Liver (tissue), 9 donors: ENCODE measurements around the gene XRRA1. TPM values are rescaled to one million over a fixed set of nuclear protein-coding genes. Genes with fewer than 3 reads are reported as not detected.

Experiments used
- DNase-seq: peaks from one replicate; pipeline ENCODE4 v3.0.0-alpha.2; 2017; ENCODE audit warnings: low spot score
- H3K27ac ChIP-seq, 2 donors: one replicate each; pipeline ENCODE4 v1.7.0; 2013; ENCODE audit warnings: inconsistent platforms in 2 of 2, low read length in 2 of 2, control low read depth in 1 of 2, low read depth in 1 of 2, mild to moderate bottlenecking in 1 of 2
- H3K27me3 ChIP-seq, 4 donors: one replicate each; pipeline versions ENCODE4 v1.6.1 to v1.7.0; 2013; ENCODE audit warnings: low read length in 3 of 4, inconsistent platforms in 1 of 4, mild to moderate bottlenecking in 1 of 4, moderate library complexity in 1 of 4; ENCODE audit not compliant: control insufficient read depth in 4 of 4, insufficient read depth in 4 of 4
- H3K36me3 ChIP-seq, 4 donors: one replicate each; pipeline versions ENCODE4 v1.6.1 to v1.7.0; 2013; ENCODE audit warnings: low read length in 3 of 4, mild to moderate bottlenecking in 3 of 4, low read depth in 1 of 4, moderate library complexity in 1 of 4; ENCODE audit not compliant: control insufficient read depth in 4 of 4, insufficient read depth in 3 of 4
- H3K4me1 ChIP-seq, 4 donors: one replicate each; pipeline versions ENCODE4 v1.6.1 to v1.7.0; 2013; ENCODE audit warnings: low read length in 3 of 4, mild to moderate bottlenecking in 3 of 4, moderate library complexity in 1 of 4; ENCODE audit not compliant: control insufficient read depth in 4 of 4, insufficient read depth in 4 of 4
- H3K4me3 ChIP-seq, 3 donors: one replicate each; pipeline versions ENCODE4 v1.6.1 to v1.7.0; 2013; ENCODE audit warnings: low read length in 3 of 3, control low read depth in 1 of 3, low read depth in 1 of 3, mild to moderate bottlenecking in 1 of 3
- H3K9ac ChIP-seq, 2 donors: one replicate each; pipeline ENCODE4 v1.7.0; 2013; ENCODE audit warnings: low read length in 2 of 2, mild to moderate bottlenecking in 2 of 2, moderate library complexity in 2 of 2, control low read depth in 1 of 2, low read depth in 1 of 2
- H3K9me3 ChIP-seq, 4 donors: one replicate each; pipeline versions ENCODE4 v1.6.1 to v1.7.0; 2013; ENCODE audit warnings: low read length in 3 of 4; ENCODE audit not compliant: control insufficient read depth in 4 of 4
- FOXA2 ChIP-seq: IDR thresholded peaks from 2 replicates; pipeline ENCODE4 v1.6.1; 2016; ENCODE audit warnings: antibody characterized with exemption
- GABPA ChIP-seq, 2 donors: IDR thresholded peaks in 1 of 2; conservative IDR thresholded peaks in 1 of 2; 2 replicates each; pipeline ENCODE4 v1.6.1; 2016; ENCODE audit warnings: antibody characterized with exemption in 2 of 2, mild to moderate bottlenecking in 1 of 2, moderate library complexity in 1 of 2
- HNF4A ChIP-seq, 2 donors: conservative IDR thresholded peaks; 2 replicates each; pipeline ENCODE4 v1.6.1; 2016; ENCODE audit warnings: antibody characterized with exemption in 2 of 2, mild to moderate bottlenecking in 2 of 2
- HNF4G ChIP-seq: IDR thresholded peaks from 2 replicates; pipeline ENCODE4 v1.6.1; 2016; ENCODE audit warnings: antibody characterized with exemption
- JUND ChIP-seq, 2 donors: IDR thresholded peaks; 2 replicates each; pipeline ENCODE4 v1.6.1; 2016; ENCODE audit warnings: antibody characterized with exemption in 2 of 2
- NR2F2 ChIP-seq: IDR thresholded peaks from 2 replicates; pipeline ENCODE4 v1.6.1; 2016; ENCODE audit warnings: antibody characterized with exemption
- SP1 ChIP-seq: IDR thresholded peaks from 2 replicates; pipeline ENCODE4 v1.6.1; 2018; ENCODE audit warnings: antibody characterized with exemption, mild to moderate bottlenecking
- TAF1 ChIP-seq: conservative IDR thresholded peaks from 2 replicates; pipeline ENCODE4 v1.6.1; 2016; ENCODE audit warnings: antibody characterized with exemption, mild to moderate bottlenecking
- YY1 ChIP-seq: IDR thresholded peaks from 2 replicates; pipeline ENCODE4 v1.6.1; 2016; ENCODE audit warnings: antibody characterized with exemption, mild to moderate bottlenecking
- WGBS: extraction: QIAGEN DNeasy Blood & Tissue Kit; methylation state at CpG from one replicate; pipeline ENCODE4 v1.1.7; 2013; 5-methylcytosine and 5-hydroxymethylcytosine counted together
- polyA plus RNA-seq, 2 donors: library from polyadenylated mRNA; stranded (reverse) in 1 of 2; unstranded in 1 of 2; fragments of 200-250 nt in 1 of 2; fragments of >200 nt in 1 of 2; fragmentation: Nextera tagmentation in 1 of 2; extraction: Ambion mirVana in 1 of 2; gene quantifications; one replicate each; pipeline versions ENCODE4 v1.2.1 to v1.2.3, GENCODE V29; 2013 to 2015
- total RNA-seq, 2 donors: library from RNA; depleted of rRNA; stranded (reverse); fragments of >200 nt; gene quantifications; one replicate each; pipeline ENCODE4 v1.2.3, GENCODE V29; 2014
- TF ChIP-seq, protein P1 (sequence below): fragments of 150-350 bp; IDR thresholded peaks from 2 replicates; pipeline ENCODE4 v1.5.1; 2017; ENCODE audit warnings: improper control_type of control experiment, low read depth, low read length; ENCODE audit not compliant: missing input control
- TF ChIP-seq, protein P2 (sequence below): IDR thresholded peaks from 2 replicates; pipeline ENCODE4 v1.6.1; 2016; ENCODE audit warnings: antibody characterized with exemption, mild to moderate bottlenecking
- TF ChIP-seq, protein P3 (sequence below): IDR thresholded peaks from 2 replicates; pipeline ENCODE4 v1.6.1; 2016; ENCODE audit warnings: antibody characterized with exemption
- TF ChIP-seq, protein P4 (sequence below): IDR thresholded peaks from 2 replicates; pipeline ENCODE4 v1.6.1; 2016; ENCODE audit warnings: antibody characterized with exemption
- TF ChIP-seq, protein P5 (sequence below): IDR thresholded peaks from 2 replicates; pipeline ENCODE4 v1.6.1; 2016; ENCODE audit warnings: antibody characterized with exemption
- donor health status: healthy.
- donor health status: healthy.
- donor health status: healthy.
- donor health status: healthy.
- donor health status: healthy.

The XRRA1 gene
- total and polyA plus RNA-seq, 4 donors = 3.8 to 11.6 (median 5.6) TPM

DNA sequence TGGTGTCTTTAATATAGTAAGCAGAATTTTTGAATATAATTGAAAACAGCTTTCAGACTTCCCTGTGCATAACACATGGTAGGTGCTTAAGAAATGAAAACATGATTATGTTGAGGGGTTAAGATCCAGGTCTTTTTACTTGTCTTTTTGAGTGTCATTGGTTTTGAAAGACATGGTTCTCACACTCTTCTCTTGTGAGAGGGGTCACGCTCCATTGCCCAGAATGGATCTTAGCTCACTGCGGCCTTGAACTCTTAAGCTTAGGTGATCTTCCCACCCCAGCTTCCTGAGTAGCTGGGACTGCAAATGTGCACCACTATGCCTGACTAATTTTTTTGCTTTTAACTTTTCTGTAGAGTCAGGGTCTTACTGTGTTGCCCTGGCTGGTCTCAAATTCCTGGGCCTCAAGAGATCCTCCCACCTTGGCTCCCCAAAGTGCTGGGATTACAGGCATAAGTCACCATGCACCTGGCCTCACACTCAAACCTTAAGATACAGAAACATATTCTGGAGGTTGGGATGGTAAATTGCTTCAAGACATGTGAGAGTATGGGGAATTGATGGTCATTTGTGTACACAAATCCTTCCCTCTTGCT, 1.6 kb upstream of the XRRA1 start (continued):
- TF ChIP-seq, protein P1, sequence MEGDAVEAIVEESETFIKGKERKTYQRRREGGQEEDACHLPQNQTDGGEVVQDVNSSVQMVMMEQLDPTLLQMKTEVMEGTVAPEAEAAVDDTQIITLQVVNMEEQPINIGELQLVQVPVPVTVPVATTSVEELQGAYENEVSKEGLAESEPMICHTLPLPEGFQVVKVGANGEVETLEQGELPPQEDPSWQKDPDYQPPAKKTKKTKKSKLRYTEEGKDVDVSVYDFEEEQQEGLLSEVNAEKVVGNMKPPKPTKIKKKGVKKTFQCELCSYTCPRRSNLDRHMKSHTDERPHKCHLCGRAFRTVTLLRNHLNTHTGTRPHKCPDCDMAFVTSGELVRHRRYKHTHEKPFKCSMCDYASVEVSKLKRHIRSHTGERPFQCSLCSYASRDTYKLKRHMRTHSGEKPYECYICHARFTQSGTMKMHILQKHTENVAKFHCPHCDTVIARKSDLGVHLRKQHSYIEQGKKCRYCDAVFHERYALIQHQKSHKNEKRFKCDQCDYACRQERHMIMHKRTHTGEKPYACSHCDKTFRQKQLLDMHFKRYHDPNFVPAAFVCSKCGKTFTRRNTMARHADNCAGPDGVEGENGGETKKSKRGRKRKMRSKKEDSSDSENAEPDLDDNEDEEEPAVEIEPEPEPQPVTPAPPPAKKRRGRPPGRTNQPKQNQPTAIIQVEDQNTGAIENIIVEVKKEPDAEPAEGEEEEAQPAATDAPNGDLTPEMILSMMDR = no peak

DNA sequence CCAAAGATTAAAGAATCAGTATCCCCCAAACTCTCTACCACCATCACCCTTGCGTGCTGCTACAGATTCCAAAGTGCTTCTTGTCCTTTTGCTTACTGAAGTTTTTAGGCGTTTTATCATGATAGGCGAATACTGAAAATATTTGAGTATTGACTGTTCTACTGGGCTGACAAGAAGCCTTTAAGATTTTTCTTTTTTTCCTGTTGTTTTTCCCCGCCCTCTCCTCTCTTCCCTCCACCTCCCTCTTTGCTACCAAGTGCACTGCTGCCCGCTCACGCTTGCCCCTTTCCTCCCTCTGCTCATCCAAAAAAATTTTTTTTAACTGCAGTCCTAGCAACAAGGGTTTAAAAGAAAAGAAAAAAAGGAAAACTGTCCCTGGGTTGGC, 854 bp upstream of the XRRA1 start:
- DNase-seq = no peak
- H3K27me3 ChIP-seq = no peaks in the 10 kb centered on the region
- peaks cover 7 to 26% (median 16%) of the 10 kb centered on the region in 4 donors for H3K4me1 ChIP-seq
- H3K27ac ChIP-seq = peak overlapping the region; percentile 73 to 85
- peak overlapping the region; percentile 98 to 99 for H3K9ac ChIP-seq
- H3K4me3 ChIP-seq = peak overlapping the region; percentile 64 to 100 (median 98)
- peaks cover 0 to 5% (median under 1%) of the 10 kb centered on the region in 4 donors for H3K36me3 ChIP-seq
- WGBS = under 1% methylated on average over 6 of the region's 6 CpGs
- H3K9me3 ChIP-seq = no peaks in the 10 kb centered on the region
- TF ChIP-seq NR2F2 = no peak
- TF ChIP-seq HNF4G = no peak
- TF ChIP-seq, protein P2, sequence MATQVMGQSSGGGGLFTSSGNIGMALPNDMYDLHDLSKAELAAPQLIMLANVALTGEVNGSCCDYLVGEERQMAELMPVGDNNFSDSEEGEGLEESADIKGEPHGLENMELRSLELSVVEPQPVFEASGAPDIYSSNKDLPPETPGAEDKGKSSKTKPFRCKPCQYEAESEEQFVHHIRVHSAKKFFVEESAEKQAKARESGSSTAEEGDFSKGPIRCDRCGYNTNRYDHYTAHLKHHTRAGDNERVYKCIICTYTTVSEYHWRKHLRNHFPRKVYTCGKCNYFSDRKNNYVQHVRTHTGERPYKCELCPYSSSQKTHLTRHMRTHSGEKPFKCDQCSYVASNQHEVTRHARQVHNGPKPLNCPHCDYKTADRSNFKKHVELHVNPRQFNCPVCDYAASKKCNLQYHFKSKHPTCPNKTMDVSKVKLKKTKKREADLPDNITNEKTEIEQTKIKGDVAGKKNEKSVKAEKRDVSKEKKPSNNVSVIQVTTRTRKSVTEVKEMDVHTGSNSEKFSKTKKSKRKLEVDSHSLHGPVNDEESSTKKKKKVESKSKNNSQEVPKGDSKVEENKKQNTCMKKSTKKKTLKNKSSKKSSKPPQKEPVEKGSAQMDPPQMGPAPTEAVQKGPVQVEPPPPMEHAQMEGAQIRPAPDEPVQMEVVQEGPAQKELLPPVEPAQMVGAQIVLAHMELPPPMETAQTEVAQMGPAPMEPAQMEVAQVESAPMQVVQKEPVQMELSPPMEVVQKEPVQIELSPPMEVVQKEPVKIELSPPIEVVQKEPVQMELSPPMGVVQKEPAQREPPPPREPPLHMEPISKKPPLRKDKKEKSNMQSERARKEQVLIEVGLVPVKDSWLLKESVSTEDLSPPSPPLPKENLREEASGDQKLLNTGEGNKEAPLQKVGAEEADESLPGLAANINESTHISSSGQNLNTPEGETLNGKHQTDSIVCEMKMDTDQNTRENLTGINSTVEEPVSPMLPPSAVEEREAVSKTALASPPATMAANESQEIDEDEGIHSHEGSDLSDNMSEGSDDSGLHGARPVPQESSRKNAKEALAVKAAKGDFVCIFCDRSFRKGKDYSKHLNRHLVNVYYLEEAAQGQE = no peak
- no peak for TF ChIP-seq YY1
- TF ChIP-seq, protein P1 = no peak
- no peak for TF ChIP-seq GABPA (IDR thresholded peaks at IDR 0.05 in 1 of 2, conservative IDR thresholded peaks at IDR 0.05 in 1 of 2)
- no peak for TF ChIP-seq JUND (IDR thresholded peaks at IDR 0.05)
- TF ChIP-seq, protein P3, sequence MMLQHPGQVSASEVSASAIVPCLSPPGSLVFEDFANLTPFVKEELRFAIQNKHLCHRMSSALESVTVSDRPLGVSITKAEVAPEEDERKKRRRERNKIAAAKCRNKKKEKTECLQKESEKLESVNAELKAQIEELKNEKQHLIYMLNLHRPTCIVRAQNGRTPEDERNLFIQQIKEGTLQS = no peak
- TF ChIP-seq, protein P4, sequence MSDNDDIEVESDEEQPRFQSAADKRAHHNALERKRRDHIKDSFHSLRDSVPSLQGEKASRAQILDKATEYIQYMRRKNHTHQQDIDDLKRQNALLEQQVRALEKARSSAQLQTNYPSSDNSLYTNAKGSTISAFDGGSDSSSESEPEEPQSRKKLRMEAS = no peak
- no peak for TF ChIP-seq HNF4A (conservative IDR thresholded peaks at IDR 0.05)

DNA sequence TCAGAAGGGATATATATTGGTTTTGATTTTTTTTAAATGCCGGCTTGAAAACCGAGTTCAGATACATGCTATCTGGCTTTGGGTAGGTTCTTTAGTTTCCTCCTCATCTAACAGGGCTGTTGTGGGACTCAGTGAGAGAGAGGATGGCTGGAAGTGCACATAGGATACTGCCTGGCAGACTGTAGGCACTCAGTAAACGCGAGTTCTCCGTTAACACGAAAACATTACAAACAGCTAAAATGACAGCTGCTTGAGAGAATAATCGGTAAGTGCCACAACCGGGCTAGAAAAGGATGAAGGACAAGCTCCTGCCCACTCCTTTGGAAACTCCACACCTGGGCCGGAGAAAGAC, 369 bp downstream of the XRRA1 start:
- DNase-seq = no peak
- peaks cover 7 to 26% (median 16%) of the 10 kb centered on the region in 4 donors for H3K4me1 ChIP-seq
- H3K9ac ChIP-seq = peak overlapping the region; percentile 70 to 99
- H3K4me3 ChIP-seq = peak overlapping the region; percentile 64 to 98 (median 88)
- no peaks in the 10 kb centered on the region for H3K9me3 ChIP-seq
- TF ChIP-seq, protein P1 = no peak
- TF ChIP-seq JUND (IDR thresholded peaks at IDR 0.05) (no peak), FOXA2 (no peak), SP1 (no peak), NR2F2 (no peak), HNF4A (conservative IDR thresholded peaks at IDR 0.05) (no peak), TAF1 (no peak)
- TF ChIP-seq, protein P5, sequence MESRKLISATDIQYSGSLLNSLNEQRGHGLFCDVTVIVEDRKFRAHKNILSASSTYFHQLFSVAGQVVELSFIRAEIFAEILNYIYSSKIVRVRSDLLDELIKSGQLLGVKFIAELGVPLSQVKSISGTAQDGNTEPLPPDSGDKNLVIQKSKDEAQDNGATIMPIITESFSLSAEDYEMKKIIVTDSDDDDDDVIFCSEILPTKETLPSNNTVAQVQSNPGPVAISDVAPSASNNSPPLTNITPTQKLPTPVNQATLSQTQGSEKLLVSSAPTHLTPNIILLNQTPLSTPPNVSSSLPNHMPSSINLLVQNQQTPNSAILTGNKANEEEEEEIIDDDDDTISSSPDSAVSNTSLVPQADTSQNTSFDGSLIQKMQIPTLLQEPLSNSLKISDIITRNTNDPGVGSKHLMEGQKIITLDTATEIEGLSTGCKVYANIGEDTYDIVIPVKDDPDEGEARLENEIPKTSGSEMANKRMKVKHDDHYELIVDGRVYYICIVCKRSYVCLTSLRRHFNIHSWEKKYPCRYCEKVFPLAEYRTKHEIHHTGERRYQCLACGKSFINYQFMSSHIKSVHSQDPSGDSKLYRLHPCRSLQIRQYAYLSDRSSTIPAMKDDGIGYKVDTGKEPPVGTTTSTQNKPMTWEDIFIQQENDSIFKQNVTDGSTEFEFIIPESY = no peak
- TF ChIP-seq, protein P3 = no peak
- H3K27ac ChIP-seq = peak overlapping the region; percentile 73 to 85
- H3K27me3 ChIP-seq = no peaks in the 10 kb centered on the region
- 1% methylated on average over 9 of the region's 9 CpGs for WGBS
- peaks cover 0 to 8% (median 2%) of the 10 kb centered on the region in 4 donors for H3K36me3 ChIP-seq
